NB4 (cell line): ENCODE data around the gene HS3ST6.
"Not testable (repeated sequence)": the region's sequence is repeated elsewhere in the genome, so short reads cannot be mapped to it uniquely, and the experiment has no call there.

ENCODE experiments used
- DNase-seq: peaks from one replicate; pipeline ENCODE4 v3.0.0; 2010; ENCODE audit warnings: low read depth
- H3K4me3 ChIP-seq: one replicate; pipeline ENCODE4 v1.5.1; 2011; ENCODE audit warnings: mild to moderate bottlenecking, low read depth, low read length, moderate library complexity
- MYC ChIP-seq: IDR thresholded peaks from 2 replicates; pipeline ENCODE4 v1.6.1; 2011; ENCODE audit warnings: low read depth, low read length
- POLR2A ChIP-seq: IDR thresholded peaks from 2 replicates; pipeline ENCODE4 v1.6.1; 2011; ENCODE audit warnings: mild to moderate bottlenecking; ENCODE audit not compliant: insufficient read length; ENCODE audit errors: extremely low read depth
- TF ChIP-seq, protein P1 (sequence below): IDR thresholded peaks from one replicate; pipeline ENCODE4 v1.5.1; 2012; ENCODE audit warnings: low read depth, low read length
- TF ChIP-seq, protein P2 (sequence below): IDR thresholded peaks from 2 replicates; pipeline ENCODE4 v1.6.1; 2011; ENCODE audit warnings: low read depth, low read length

HS3ST6 gene

DNA sequence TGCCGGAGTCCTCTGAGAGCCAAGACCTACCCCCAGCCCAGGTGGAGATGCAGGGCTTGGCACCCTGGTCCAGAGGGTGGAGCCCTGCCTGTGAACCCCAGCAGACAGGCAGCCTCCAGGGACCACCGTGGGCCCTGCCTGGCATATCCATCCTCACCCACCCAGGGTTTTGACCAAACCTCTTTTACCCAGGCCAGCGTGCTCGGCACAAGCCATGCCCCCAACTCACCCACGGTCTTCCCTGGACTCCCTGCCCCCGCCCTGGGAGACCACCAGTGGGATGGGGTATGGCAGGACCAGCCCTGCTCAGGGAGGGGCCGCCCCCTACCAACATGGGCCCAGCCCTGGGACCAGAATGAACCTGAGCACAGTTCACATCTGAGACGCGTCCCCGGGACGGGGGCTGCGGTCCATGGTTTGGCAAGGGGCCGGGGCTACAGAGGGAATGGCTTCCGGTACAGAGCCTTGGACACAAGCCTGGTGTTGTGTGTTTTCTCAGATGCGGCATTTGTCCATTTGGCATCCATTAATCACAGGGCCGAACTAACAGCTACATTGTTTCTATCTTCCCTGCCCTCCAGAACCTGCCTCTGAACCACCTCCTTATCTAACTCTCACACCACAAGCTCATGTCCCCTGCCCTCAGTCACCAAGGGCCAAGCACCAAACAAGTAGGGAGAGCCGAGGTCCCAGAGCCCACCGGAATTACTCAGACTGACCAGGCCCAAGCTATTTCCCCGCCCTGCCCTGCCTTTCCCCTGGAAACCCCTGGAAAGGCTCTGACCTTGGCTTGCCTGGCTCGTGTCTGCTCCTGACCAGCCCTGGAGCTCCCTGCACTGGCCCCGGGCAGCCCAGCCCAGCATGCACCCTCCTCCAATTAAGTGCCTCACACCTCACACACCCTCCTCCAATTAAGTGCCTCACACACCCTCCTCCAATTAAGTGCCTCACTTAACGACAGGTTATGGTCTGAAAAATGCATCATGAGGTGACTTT lies 14.1 kb downstream of the HS3ST6 start:
- TF ChIP-seq, protein P1, sequence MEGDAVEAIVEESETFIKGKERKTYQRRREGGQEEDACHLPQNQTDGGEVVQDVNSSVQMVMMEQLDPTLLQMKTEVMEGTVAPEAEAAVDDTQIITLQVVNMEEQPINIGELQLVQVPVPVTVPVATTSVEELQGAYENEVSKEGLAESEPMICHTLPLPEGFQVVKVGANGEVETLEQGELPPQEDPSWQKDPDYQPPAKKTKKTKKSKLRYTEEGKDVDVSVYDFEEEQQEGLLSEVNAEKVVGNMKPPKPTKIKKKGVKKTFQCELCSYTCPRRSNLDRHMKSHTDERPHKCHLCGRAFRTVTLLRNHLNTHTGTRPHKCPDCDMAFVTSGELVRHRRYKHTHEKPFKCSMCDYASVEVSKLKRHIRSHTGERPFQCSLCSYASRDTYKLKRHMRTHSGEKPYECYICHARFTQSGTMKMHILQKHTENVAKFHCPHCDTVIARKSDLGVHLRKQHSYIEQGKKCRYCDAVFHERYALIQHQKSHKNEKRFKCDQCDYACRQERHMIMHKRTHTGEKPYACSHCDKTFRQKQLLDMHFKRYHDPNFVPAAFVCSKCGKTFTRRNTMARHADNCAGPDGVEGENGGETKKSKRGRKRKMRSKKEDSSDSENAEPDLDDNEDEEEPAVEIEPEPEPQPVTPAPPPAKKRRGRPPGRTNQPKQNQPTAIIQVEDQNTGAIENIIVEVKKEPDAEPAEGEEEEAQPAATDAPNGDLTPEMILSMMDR = no peak
- no peak for TF ChIP-seq POLR2A
- TF ChIP-seq, protein P2, sequence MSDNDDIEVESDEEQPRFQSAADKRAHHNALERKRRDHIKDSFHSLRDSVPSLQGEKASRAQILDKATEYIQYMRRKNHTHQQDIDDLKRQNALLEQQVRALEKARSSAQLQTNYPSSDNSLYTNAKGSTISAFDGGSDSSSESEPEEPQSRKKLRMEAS = no peak
- no peak for TF ChIP-seq MYC
- no peak overlapping the region for H3K4me3 ChIP-seq
- DNase-seq = no peak

DNA sequence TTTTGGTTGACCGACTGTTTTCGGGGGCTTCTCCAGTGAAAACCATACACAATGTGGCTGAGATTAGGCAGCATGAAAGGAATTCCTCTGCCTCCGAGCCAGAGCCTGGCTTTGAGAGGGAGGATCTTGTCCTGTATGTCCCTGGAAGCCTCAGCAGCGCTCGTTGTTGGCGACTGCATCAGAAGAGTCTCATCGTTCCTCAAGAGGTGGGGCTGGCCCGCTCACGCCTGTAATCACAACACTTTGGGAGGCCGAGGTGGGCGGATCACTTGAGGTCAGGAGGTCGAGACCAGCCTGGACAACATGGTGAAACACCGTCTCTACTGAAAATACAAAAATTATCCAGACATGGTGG lies 15.0 kb downstream of the HS3ST6 start:
- no peak for DNase-seq
- H3K4me3 ChIP-seq = no peak overlapping the region
- TF ChIP-seq, protein P2 = no peak
- TF ChIP-seq POLR2A (no peak), MYC (no peak)
- TF ChIP-seq, protein P1 = no peak

DNA sequence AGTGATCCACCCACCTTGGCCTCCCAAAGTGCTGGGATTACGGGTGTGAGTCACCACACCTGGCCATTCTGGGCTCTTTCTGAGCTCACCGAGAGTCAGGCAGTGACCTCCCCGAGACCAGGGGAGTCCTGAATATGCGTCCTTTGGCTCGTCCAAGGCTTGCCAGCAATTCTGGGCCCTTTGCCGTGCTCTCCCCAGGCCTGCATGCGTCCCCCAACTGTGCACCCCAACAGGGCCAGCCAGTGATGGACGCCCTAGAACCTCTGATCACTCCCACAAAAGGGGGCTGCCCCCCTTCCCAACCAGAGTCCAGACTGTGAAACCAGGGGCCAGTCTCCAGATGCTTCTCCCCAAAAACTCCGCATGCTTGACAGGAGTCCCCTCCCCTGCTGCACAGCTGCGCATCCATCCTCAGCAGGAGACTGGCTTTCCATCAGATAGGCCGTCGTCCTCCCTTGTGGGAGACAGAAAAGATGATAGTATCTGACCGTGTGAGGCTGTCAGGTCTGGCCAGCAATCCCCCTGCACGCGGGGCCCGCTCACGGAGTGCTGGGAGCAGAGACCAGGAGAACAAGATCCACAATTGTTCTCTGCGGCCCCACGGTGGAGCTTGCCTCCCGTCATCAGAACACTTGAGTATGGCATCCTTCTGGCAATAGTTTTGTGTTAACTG lies 15.5 kb downstream of the HS3ST6 start:
- DNase-seq = no peak
- TF ChIP-seq POLR2A (no peak), MYC (no peak)
- TF ChIP-seq, protein P2 = no peak
- TF ChIP-seq, protein P1 = no peak
- no peak overlapping the region for H3K4me3 ChIP-seq

DNA sequence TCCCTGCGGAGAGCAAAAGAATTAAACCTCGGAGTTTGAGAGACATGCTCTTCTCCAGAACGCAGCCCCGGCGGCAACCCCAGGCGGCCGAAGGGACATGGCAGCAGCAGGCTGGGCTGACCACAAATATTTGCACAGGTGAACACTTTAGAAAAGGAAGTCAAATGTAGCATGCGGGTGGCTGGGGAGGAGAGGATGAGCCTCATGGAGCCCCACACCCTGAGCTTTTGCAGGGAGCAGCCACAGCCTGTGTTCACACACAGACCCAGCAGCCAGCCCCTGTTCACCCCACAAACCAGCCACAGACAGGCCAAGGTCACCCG lies 17.8 kb downstream of the HS3ST6 start:
- H3K4me3 ChIP-seq = no peak overlapping the region
- DNase-seq = no peak
- TF ChIP-seq POLR2A = no peak
- TF ChIP-seq, protein P1 = no peak
- TF ChIP-seq, protein P2 = no peak
- no peak for TF ChIP-seq MYC

DNA sequence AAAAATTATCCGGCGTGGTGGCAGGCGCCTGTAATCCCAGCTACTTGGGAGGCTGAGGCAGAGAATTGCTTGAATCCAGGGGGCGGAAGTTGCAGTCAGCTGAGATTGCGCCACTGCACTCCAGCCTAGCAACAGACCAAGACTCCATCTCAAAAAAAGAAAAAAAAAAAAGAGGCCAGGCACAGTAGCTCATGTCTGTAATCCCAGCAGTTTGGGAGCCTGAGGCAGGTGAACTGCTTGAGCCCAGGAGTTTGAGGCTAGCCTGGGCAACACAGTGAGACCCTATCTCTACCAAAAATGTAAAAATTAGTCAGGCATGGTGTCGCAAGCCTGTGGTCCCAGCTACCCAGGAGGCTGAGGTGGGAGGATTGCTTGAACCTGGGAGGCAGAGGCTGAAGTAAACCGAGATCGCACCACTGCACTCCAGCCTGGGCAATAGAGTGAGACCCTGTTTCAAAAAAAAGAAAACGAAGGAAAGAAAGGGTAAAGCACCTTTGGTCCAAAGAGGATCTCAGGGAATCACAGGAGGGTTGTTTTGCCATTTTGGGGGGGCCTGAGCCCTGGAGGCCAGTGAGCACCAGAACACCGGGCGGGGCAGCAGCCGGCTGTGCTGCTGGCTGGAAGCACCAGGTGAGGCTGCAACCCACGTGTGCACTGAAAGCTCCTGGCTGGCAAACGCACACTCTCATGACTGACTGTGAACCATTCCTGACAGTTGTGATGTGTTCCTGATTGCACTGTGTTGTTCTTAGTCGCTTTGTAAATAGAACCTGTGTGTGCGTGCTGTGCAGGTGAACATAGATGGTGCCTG lies 18.4 kb downstream of the HS3ST6 start:
- TF ChIP-seq POLR2A = no peak
- TF ChIP-seq, protein P1 = no peak
- TF ChIP-seq, protein P2 = no peak
- no peak for TF ChIP-seq MYC
- no peak overlapping the region for H3K4me3 ChIP-seq
- DNase-seq = peak; percentile 39

DNA sequence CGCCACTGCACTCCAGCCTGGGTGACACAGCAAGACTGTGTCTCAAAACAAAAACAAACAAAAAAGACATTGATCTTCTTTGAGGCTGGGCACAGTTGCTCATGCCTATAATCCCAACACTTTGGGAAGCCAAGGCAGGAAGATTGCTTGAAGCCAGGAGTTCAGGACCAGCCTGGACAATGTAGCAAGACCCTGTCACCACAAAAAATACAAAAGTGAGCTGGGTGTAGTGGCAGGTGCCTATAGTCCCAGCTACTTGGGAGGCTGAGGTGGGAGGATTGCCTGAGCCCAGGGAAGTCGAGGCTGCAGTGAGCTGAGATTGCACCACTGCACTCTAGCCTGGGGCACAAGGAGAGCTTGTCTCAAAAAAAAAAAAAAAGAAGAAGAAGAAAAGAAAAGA lies 20.5 kb downstream of the HS3ST6 start:
- not testable (repeated sequence) for DNase-seq, H3K4me3 ChIP-seq
